ENCODE measurements around the gene SLC2A9.

SLC2A9 gene

DNA sequence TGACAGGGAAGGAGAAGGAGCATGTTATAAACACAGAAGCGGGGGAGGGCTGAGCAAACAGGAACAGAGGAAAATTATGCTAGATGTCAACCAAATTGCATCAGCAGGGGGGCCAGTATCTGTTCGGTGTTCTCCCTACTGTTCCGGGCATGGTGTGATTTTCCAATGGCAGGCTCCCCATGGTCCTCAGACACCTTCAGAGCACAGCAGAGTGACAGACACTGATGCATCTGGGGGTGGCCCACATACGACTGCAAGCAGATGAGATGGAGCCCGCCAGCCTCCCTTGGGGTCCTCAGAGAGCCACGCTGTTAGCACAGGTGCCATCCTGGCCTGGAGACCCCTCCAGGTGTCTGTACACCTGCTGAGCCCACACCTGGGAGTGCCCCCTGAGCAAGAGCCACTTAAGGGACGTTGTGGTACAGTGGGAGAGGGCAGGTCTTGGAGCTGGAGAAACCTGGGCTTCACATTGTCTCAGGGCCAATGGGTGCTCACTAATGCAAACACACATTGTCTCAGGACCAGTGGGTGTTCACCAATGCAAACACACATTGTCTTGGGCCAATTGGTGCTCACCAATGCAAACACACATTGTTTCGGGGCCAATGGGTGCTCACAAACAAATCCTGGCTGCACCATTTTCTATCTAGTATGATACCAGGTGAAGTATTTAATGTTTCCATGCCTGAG is 95.4 kb downstream of the SLC2A9 start:
- Histone ChIP-seq H3K23ac (ENCODE audit: low read length) (no peak overlapping the region), H3K56ac (ENCODE audit: low read length) (no peak overlapping the region), H2BK5ac (ENCODE audit: low read length) (no peak overlapping the region), H3K18ac (ENCODE audit: low read length) (no peak overlapping the region), H3K79me2 (ENCODE audit: control insufficient read depth, insufficient read depth, low read length) (no peaks in the 10 kb centered on the region), H2AK5ac (ENCODE audit: low read length) (no peak overlapping the region), H2BK15ac (replicated peaks; ENCODE audit: low read depth) (no peak overlapping the region), H3K79me1 (ENCODE audit: low read length) (no peaks in the 10 kb centered on the region), H3K4me3 (ENCODE audit: low read length) (no peak overlapping the region), H2BK120ac (ENCODE audit: low read depth, low read length) (no peak overlapping the region), H3K9ac (ENCODE audit: low read length) (no peak overlapping the region), H3K27ac (ENCODE audit: low read depth, low read length) (no peak overlapping the region), H3K36me3 (ENCODE audit: control insufficient read depth, insufficient read depth, low read length) (no peaks in the 10 kb centered on the region), H3K27me3 (ENCODE audit: insufficient read depth, low read length, poor library complexity) (no peaks in the 10 kb centered on the region), H3K4me2 (ENCODE audit: low read length) (no peak overlapping the region), H4K5ac (ENCODE audit: low read length) (no peak overlapping the region), H3K4me1 (ENCODE audit: control insufficient read depth, low read depth, low read length) (no peaks in the 10 kb centered on the region), H4K8ac (ENCODE audit: low read depth, low read length) (no peak overlapping the region), H3K4ac (ENCODE audit: low read depth, low read length) (no peak overlapping the region)
- no peak for DNase-seq
- no CpG with 5 or more reads among the region's 8 CpGs for WGBS (ENCODE audit: extremely low coverage, insufficient coverage, low lambda C conversion rate)

DNA sequence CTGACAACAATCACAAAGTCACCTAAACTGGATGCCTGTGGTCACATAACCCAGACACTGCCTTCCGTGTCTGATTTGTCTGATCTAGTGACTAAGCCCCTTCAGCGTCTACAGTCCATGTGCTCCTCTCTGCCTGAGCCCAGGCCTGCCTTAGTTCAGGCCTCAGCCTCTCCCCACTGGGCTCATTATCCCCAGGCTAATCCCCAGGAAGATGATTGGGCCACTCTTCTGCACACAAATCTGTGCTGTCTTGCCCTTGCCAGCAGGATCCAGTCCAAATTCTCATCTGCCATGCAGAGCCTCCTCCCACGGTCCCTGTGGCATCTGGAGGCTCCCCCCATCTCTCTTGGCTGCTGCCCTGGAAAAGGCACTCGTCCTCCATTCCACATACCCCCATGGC is 96.5 kb downstream of the SLC2A9 start:
- H3K4ac ChIP-seq (ENCODE audit: low read depth, low read length): no peak overlapping the region
- no peak overlapping the region for H3K9ac ChIP-seq (ENCODE audit: low read length)

DNA sequence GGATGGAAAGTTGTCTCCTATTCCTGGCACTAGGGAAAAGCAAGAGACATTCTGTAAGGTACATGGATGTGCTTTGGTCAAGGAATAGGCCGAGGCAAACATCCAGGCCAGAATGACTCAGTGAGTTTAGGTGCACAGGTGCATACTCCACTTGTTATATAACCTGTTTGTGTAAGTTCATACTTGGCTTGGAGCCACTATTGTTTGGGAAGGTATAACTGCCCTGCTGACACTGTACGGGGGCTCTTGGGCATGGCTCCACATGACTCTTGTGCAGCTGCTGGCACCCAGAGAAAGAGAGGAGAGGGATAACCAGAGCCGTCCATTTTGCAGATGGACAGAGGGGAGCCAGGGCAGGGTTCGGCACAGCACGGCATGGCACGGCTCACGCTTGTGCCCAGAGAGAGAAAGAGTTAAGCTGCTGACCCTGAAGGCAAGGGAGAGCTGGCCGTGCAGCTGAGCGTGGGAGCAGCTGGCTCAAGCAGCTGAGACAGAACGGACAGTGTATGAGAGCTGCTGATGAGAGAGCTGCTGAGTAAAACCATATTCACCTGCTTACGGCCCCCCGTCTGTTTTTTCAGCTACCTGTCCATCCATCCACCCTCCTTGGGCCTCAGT is 98.0 kb downstream of the SLC2A9 start:
- Histone ChIP-seq H3K79me1 (ENCODE audit: low read length) (no peaks in the 10 kb centered on the region), H3K23ac (ENCODE audit: low read length) (no peak overlapping the region), H2BK120ac (ENCODE audit: low read depth, low read length) (no peak overlapping the region), H2BK5ac (ENCODE audit: low read length) (no peak overlapping the region), H3K36me3 (ENCODE audit: control insufficient read depth, insufficient read depth, low read length) (no peaks in the 10 kb centered on the region), H3K4me3 (ENCODE audit: low read length) (no peak overlapping the region), H3K18ac (ENCODE audit: low read length) (no peak overlapping the region), H3K27ac (ENCODE audit: low read depth, low read length) (no peak overlapping the region), H3K4ac (ENCODE audit: low read depth, low read length) (no peak overlapping the region), H3K27me3 (ENCODE audit: insufficient read depth, low read length, poor library complexity) (no peaks in the 10 kb centered on the region), H2BK15ac (replicated peaks; ENCODE audit: low read depth) (no peak overlapping the region), H3K56ac (ENCODE audit: low read length) (no peak overlapping the region), H4K5ac (ENCODE audit: low read length) (no peak overlapping the region), H3K4me1 (ENCODE audit: control insufficient read depth, low read depth, low read length) (no peaks in the 10 kb centered on the region), H3K79me2 (ENCODE audit: control insufficient read depth, insufficient read depth, low read length) (no peaks in the 10 kb centered on the region), H3K4me2 (ENCODE audit: low read length) (no peak overlapping the region), H3K9ac (ENCODE audit: low read length) (no peak overlapping the region), H4K8ac (ENCODE audit: low read depth, low read length) (no peak overlapping the region), H2AK5ac (ENCODE audit: low read length) (no peak overlapping the region)
- DNase-seq: no peak
- no CpG with 5 or more reads among the region's 12 CpGs for WGBS (ENCODE audit: extremely low coverage, insufficient coverage, low lambda C conversion rate)

More for the DNA sequence above, 96.5 kb downstream of the SLC2A9 start:
- Histone ChIP-seq H3K4me1 (ENCODE audit: control insufficient read depth, low read depth, low read length) (no peaks in the 10 kb centered on the region), H2BK5ac (ENCODE audit: low read length) (no peak overlapping the region), H3K27ac (ENCODE audit: low read depth, low read length) (no peak overlapping the region), H3K79me2 (ENCODE audit: control insufficient read depth, insufficient read depth, low read length) (no peaks in the 10 kb centered on the region), H3K27me3 (ENCODE audit: insufficient read depth, low read length, poor library complexity) (no peaks in the 10 kb centered on the region), H3K18ac (ENCODE audit: low read length) (no peak overlapping the region), H2BK15ac (replicated peaks; ENCODE audit: low read depth) (no peak overlapping the region), H3K4me3 (ENCODE audit: low read length) (no peak overlapping the region), H3K4me2 (ENCODE audit: low read length) (no peak overlapping the region), H3K36me3 (ENCODE audit: control insufficient read depth, insufficient read depth, low read length) (no peaks in the 10 kb centered on the region), H2AK5ac (ENCODE audit: low read length) (no peak overlapping the region), H3K56ac (ENCODE audit: low read length) (no peak overlapping the region), H4K5ac (ENCODE audit: low read length) (no peak overlapping the region), H2BK120ac (ENCODE audit: low read depth, low read length) (no peak overlapping the region), H3K79me1 (ENCODE audit: low read length) (no peaks in the 10 kb centered on the region), H4K8ac (ENCODE audit: low read depth, low read length) (no peak overlapping the region), H3K23ac (ENCODE audit: low read length) (no peak overlapping the region)
- no peak for DNase-seq
- no CpG with 5 or more reads among the region's 4 CpGs for WGBS (ENCODE audit: extremely low coverage, insufficient coverage, low lambda C conversion rate)

DNA sequence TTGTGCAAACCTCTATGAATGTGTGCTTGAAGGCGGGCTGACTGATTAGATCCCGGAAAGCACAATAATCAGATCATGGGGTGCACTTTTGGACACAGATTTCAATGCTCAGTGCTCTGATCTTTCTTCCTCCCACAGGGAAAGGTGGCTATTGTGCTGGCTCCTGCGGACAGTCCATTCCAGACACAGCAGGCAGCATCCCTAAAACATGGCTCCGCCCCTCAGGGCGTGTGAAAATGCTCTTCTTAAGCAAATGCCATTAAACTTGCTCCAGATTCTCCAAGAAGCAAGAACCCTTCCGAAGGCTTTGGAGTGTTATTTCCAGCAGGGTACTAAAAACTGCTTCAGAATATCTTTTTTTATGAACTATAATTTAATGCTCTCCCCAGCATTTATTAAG is 100.0 kb downstream of the SLC2A9 start:
- Histone ChIP-seq H3K27me3 (ENCODE audit: insufficient read depth, low read length, poor library complexity) (no peaks in the 10 kb centered on the region), H3K4ac (ENCODE audit: low read depth, low read length) (no peak overlapping the region), H3K4me2 (ENCODE audit: low read length) (no peak overlapping the region), H3K18ac (ENCODE audit: low read length) (no peak overlapping the region), H4K8ac (ENCODE audit: low read depth, low read length) (no peak overlapping the region), H3K36me3 (ENCODE audit: control insufficient read depth, insufficient read depth, low read length) (no peaks in the 10 kb centered on the region), H3K79me1 (ENCODE audit: low read length) (no peaks in the 10 kb centered on the region), H3K4me3 (ENCODE audit: low read length) (no peak overlapping the region), H2AK5ac (ENCODE audit: low read length) (no peak overlapping the region), H2BK15ac (replicated peaks; ENCODE audit: low read depth) (no peak overlapping the region), H2BK120ac (ENCODE audit: low read depth, low read length) (no peak overlapping the region), H3K9ac (ENCODE audit: low read length) (no peak overlapping the region), H3K23ac (ENCODE audit: low read length) (no peak overlapping the region), H3K4me1 (ENCODE audit: control insufficient read depth, low read depth, low read length) (no peaks in the 10 kb centered on the region), H3K79me2 (ENCODE audit: control insufficient read depth, insufficient read depth, low read length) (no peaks in the 10 kb centered on the region), H2BK5ac (ENCODE audit: low read length) (no peak overlapping the region), H3K56ac (ENCODE audit: low read length) (no peak overlapping the region), H4K5ac (ENCODE audit: low read length) (no peak overlapping the region), H3K27ac (ENCODE audit: low read depth, low read length) (no peak overlapping the region)
- WGBS (ENCODE audit: extremely low coverage, insufficient coverage, low lambda C conversion rate): no CpG with 5 or more reads among the region's 6 CpGs
- peak; percentile 67 for DNase-seq

DNA sequence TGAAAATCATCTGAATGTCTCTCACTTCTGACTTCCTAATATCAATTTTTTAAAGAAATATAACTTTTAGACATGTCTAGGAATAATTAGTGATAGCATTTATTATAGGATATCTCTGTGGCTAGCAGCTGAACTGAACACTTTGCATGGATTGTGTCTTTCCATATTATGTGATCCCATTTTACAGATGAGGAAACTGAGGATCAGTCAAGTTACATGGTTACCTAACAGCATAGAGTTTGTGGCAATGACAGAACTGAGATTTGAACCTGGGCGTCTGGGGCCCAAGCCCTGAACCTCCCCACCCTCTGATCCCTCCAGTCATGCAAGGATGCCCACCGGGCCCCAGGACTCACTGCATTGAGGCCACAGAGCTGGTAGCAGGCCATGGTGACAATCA is 101.3 kb downstream of the SLC2A9 start:
- no CpG with 5 or more reads among the region's 2 CpGs for WGBS (ENCODE audit: extremely low coverage, insufficient coverage, low lambda C conversion rate)
- no peak overlapping the region for H2BK5ac ChIP-seq (ENCODE audit: low read length)
- H3K18ac ChIP-seq (ENCODE audit: low read length): no peak overlapping the region
- no peaks in the 10 kb centered on the region for H3K36me3 ChIP-seq (ENCODE audit: control insufficient read depth, insufficient read depth, low read length)
- no peak overlapping the region for H4K5ac ChIP-seq (ENCODE audit: low read length)
- no peaks in the 10 kb centered on the region for H3K4me1 ChIP-seq (ENCODE audit: control insufficient read depth, low read depth, low read length)
- H3K79me1 ChIP-seq (ENCODE audit: low read length): no peaks in the 10 kb centered on the region
- no peak overlapping the region for H2AK5ac ChIP-seq (ENCODE audit: low read length)
- no peak overlapping the region for H3K4me3 ChIP-seq (ENCODE audit: low read length)
- no peaks in the 10 kb centered on the region for H3K79me2 ChIP-seq (ENCODE audit: control insufficient read depth, insufficient read depth, low read length)
- DNase-seq: no peak
- H2BK120ac ChIP-seq (ENCODE audit: low read depth, low read length): no peak overlapping the region
- no peak overlapping the region for H3K23ac ChIP-seq (ENCODE audit: low read length)
- H3K9ac ChIP-seq (ENCODE audit: low read length): no peak overlapping the region
- no peak overlapping the region for H3K56ac ChIP-seq (ENCODE audit: low read length)
- no peak overlapping the region for H3K27ac ChIP-seq (ENCODE audit: low read depth, low read length)
- no peaks in the 10 kb centered on the region for H3K27me3 ChIP-seq (ENCODE audit: insufficient read depth, low read length, poor library complexity)
- no peak overlapping the region for H3K4ac ChIP-seq (ENCODE audit: low read depth, low read length)
- H3K4me2 ChIP-seq (ENCODE audit: low read length): no peak overlapping the region
- H2BK15ac ChIP-seq (replicated peaks; ENCODE audit: low read depth): no peak overlapping the region
- H4K8ac ChIP-seq (ENCODE audit: low read depth, low read length): no peak overlapping the region

DNA sequence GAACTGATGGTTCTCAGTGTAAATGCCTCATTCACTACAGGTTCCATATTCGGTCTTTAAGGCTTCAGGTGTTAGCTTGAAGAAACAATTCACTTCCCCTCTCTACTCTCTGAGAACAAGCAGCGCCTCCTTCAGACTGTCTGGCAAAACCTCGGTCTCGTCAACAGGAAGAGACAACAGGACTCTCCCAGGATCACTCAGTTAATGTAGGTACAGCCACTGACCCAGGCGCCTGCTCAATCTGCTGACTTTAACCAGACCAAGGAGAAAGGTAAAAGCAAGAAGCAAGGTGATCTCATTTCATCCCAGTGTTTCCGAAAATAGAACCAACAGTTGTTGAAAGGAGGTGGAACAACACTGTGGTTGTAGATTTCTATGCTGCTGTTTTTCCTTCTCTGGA is 102.2 kb downstream of the SLC2A9 start:
- H3K27ac ChIP-seq (ENCODE audit: low read depth, low read length): no peak overlapping the region
- H3K18ac ChIP-seq (ENCODE audit: low read length): no peak overlapping the region
- H3K4me2 ChIP-seq (ENCODE audit: low read length): no peak overlapping the region
- H4K8ac ChIP-seq (ENCODE audit: low read depth, low read length): no peak overlapping the region
- no peak overlapping the region for H3K4me3 ChIP-seq (ENCODE audit: low read length)
- no peak overlapping the region for H2AK5ac ChIP-seq (ENCODE audit: low read length)
- H3K79me1 ChIP-seq (ENCODE audit: low read length): no peaks in the 10 kb centered on the region
- no peak overlapping the region for H3K56ac ChIP-seq (ENCODE audit: low read length)
- no peak overlapping the region for H3K4ac ChIP-seq (ENCODE audit: low read depth, low read length)
- no peak overlapping the region for H3K9ac ChIP-seq (ENCODE audit: low read length)
- H3K79me2 ChIP-seq (ENCODE audit: control insufficient read depth, insufficient read depth, low read length): no peaks in the 10 kb centered on the region
- DNase-seq: peak; percentile 55
- no peak overlapping the region for H4K5ac ChIP-seq (ENCODE audit: low read length)
- no peaks in the 10 kb centered on the region for H3K4me1 ChIP-seq (ENCODE audit: control insufficient read depth, low read depth, low read length)
- no peak overlapping the region for H2BK5ac ChIP-seq (ENCODE audit: low read length)
- no CpG with 5 or more reads among the region's 6 CpGs for WGBS (ENCODE audit: extremely low coverage, insufficient coverage, low lambda C conversion rate)
- H3K23ac ChIP-seq (ENCODE audit: low read length): no peak overlapping the region
- H2BK15ac ChIP-seq (replicated peaks; ENCODE audit: low read depth): no peak overlapping the region
- H3K36me3 ChIP-seq (ENCODE audit: control insufficient read depth, insufficient read depth, low read length): no peaks in the 10 kb centered on the region
- no peak overlapping the region for H2BK120ac ChIP-seq (ENCODE audit: low read depth, low read length)
- H3K27me3 ChIP-seq (ENCODE audit: insufficient read depth, low read length, poor library complexity): no peaks in the 10 kb centered on the region
